Measurements from ENCODE around the gene DAB2IP.

Gene DAB2IP

DNA sequence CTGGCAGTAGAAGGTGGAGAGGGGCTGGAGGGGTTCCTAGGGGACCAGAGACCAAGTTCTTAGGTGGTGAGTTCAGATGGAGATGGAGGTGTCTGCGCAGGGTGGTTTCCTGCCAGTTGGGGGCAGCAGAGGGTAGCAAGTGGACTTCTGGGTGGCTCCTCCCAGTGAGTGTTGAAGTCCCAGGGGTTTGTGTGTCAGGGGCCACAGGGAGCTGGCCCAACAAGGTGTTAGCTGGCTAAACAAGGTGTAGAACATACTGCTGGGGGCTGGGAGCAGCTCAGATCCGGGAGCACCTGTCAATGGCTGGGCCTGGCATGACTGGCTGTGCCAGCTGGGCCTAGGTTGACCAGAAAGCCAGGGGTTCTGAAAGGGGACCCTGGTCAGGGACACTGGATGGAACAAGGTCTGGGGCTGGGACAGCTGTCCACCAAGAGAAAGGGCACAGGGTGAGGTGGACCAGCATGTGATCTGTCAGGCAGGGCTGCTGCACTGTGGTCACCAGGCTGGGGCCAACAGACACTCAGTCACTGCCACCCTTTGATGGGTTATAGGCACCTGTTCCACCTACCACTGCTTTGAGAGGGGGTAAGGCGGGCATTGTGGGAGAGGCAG, 35.6 kb downstream of the DAB2IP start:
- DNase-seq, result peak; percentile 23

DNA sequence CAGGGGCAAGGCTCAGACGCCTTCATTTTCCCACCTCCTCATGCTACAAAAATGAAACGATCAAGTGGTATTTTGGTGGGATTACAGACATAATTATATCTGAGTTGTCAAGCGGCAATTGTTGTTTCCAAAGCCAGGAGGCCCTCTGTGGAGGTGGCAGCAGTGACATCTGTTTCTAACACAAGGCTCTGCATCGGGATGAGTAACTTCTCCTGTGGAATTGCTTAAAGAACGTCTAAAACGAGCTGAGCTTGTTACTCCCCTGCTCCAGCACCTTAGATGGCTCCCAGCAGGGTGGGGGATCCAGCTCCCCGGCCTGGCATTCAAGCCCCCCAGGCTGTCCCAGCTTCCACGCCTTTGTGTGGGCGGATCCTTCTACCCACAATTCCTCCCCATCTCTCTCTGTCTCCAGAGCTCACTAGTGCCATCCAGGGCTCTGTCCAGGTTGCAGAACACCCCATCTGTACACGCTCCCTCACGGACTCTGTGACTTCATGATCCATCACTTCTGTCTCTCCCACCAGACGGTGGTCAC, 36.8 kb downstream of the DAB2IP start:
- no peak for DNase-seq

DNA sequence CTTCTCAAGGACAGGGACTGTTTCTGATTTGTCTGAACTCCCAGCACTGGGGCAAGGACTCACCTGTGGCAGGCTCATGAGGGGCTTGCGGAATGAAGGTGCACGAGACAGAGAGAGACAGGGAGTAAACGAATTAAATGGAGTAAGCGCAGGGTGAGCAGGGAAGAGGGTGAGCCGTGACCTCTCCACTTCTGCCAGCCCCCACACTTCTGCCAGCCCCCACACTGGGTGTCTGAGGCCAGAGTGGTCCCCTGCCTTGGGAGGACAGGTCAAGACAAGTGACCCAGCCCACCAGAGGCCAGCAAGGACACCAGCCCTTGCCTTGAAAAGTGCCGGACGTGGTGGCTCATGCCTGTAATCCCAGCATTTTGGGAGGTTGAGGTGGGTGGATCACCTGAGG, 37.2 kb downstream of the DAB2IP start:
- DNase-seq, result no peak

DNA sequence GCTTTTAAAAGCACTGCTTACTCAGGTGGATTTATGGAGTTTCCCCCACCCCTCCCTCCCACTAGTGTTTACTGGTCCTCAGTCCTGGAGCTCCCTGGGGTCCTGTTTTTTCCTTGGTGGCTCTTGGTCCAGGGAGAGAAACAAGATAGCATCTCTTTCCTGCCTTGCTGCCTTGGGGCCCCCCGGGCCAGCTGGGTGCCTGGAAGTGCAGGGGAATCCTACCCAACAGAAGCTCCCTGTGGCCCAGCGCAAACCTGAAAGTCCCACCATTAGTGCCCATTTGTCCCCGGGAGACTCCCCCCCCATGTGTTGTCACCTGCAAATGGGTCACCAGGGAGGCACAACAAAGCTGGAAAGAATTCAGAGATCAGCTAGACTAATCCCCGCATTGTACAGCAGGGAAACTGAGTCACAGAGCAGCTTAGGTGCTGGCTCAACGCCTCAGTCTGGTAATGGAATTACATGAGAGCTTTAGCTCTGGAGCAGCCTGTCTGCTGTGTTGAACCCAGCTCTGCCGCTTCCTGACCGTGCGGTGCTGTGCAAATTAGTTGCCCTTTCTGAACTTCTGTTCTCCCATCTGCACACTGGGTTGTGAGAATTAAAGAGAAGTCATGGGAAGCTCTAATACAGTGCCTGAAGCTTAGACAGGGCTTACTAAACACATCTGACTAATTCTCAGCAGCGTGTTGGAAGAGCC, 38.2 kb downstream of the DAB2IP start:
- DNase-seq, result no peak

DNA sequence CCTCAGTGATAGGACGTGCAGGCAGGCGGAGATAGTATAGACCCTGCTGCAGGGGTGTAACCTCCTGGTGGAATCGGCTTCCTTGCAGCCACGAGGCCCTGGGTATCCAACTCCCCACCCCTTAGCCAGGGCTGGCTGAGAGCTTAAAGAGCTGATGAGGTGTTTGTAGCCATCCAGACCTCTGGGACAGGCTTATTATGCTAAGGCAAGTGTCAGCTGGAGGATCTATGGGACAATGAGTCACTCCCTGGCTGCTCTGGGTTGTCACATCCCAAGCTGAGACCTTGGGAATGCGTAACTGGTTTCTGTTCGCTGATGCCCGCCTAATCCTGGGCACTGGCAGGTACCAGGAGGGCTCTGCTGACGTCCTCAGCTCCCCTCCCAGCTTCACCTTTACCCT, 38.9 kb downstream of the DAB2IP start:
- DNase-seq, result no peak

DNA sequence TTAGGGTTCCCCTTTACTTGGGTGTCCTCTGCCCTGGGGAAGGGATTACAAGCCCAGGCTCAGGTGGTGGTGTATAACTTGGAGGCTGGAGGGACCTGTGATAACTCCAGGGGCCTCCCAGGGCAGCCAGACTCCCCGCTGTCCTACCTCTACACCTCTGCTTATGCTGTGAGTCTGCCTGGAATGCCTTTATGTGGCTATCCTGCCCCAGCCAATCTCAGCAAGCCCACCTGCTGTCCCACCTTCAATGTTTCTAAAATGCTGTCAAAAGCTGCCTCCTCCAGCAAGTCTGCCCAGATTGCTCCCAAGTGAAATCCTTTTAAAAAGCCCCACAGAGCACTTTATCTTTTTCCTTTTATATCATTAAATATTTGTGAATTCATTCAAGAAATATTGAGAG, 39.3 kb downstream of the DAB2IP start:
- no peak for DNase-seq

DNA sequence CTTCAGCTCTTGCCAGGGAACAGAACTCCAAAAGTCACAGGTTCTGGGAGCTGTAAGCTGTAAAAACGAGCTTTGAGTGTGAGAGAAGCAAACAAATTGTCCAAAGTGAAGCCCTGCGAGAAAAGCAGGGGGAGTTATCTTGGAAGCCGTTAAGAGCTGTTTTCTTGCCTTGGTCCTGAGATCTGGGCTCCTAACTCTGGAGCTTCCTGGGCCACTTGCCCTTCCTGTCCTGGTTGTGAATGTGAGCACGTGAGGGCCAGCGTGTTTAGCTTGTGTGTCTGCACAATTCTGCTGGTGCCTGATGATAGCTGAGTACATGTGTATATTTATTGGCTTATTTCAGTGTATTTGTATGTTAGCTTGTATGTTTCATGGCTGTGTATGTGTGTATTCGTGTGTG, 40.5 kb downstream of the DAB2IP start:
- DNase-seq, result no peak

DNA sequence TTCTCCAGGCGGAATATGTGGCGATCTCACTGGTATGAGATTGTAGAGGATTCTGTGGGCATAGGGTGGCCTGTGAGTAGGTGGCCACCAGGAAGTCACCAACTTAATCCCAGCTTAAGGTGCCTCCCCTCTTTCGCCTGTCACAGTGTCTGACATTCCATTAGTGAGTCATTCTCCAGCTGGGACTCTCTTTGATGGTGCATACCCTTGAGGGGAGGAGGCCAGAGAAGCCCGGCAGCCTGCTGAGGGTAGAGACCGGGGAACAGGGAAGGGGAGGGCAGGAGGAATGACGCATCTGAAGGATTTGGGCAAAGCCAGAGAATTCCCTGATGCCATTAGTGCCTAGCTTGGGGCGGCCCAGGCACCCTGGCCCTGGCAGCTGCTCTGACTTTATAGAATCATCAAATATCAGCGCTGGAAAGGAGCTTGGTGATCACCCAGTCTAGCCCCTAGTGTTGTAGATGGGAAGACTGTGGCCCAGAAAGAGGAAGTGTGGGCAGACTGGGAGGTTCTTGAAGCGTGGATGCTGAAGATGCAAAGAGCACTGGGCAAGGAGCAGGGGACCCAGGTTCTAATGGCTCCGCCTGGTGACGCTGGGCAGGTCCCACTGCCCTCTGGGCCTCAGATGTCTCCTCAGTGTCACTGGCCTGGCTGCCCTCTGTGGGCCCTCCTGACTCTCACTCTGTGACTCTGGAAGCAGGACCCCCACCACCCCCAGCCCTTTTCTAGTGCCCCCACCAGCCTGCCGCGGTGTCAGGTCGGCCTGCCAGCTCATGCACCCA, 41.4 kb downstream of the DAB2IP start:
- DNase-seq, result no peak

DNA sequence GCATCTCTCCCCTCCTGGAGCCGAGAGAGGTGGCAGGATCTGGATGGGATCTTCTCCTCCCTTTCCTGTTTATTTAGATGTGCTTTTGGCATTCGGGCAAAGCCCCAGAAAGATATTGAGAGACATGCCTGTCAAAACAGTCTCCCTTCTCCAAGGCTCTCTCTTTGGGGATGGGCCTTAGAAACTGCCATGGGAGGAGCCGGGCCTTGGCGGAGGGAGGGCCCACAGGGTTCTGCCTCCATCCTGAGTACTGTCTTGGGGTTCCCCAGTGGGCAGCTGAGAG, 41.9 kb downstream of the DAB2IP start:
- DNase-seq, result no peak

DNA sequence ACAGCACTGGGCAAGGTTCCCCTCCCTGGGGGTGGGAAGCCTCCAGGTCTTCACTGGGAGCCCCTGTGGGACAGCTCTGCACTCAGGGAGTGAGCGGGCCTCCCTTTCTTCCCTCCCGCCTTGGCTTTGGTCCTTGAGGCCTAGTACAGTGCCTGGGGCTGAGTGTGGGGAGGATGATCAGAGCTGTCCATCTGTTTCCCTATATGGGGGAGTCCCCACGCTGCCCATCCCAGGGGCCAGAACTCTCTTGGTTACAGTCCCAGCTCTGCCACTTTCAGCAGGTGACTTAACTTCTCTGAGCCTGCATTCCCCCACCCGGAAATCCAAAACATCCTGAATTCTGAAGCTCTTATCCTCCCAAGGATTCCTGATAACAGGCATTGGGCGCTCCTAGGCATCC, 42.6 kb downstream of the DAB2IP start:
- no peak for DNase-seq

DNA sequence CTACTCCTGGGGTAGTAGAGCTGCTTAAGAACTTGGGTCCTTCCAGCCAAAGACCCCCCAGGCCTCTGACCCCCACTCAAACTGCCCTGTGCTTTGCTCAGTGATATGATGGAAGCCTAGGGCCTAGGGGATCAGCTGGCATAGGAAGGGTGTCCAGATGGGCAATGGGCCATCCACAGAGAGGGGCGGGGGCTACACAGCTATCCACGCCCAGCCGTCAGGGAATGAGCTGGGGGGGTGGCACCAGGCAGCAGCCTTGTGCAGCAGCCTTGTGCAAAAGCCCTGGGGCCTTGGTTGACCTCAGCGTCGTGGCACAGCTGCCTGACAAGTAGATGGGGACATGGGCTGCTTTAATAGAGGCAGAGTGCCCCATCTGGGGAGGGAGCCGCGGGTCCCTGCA, 43.2 kb downstream of the DAB2IP start:
- DNase-seq, result no peak

DNA sequence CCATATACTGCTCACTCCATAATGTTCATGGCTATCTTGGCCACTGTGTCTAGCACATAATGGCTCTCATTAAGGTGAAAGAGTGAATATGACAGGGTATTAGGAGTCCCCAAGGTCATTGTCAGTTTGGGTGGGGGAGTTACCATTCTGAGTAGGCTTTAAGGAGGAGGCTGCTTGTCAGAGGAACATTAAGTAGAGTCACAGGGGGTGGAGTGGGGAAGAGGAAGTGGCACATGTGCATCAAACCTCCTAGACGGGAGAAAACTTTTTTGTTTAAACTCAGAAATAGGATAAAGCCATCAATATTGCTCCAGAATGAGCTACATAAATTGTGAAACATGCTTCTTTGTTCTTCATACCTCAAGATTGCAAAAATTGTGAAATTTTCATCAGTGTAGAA, 45.5 kb downstream of the DAB2IP start:
- no peak for DNase-seq

DNA sequence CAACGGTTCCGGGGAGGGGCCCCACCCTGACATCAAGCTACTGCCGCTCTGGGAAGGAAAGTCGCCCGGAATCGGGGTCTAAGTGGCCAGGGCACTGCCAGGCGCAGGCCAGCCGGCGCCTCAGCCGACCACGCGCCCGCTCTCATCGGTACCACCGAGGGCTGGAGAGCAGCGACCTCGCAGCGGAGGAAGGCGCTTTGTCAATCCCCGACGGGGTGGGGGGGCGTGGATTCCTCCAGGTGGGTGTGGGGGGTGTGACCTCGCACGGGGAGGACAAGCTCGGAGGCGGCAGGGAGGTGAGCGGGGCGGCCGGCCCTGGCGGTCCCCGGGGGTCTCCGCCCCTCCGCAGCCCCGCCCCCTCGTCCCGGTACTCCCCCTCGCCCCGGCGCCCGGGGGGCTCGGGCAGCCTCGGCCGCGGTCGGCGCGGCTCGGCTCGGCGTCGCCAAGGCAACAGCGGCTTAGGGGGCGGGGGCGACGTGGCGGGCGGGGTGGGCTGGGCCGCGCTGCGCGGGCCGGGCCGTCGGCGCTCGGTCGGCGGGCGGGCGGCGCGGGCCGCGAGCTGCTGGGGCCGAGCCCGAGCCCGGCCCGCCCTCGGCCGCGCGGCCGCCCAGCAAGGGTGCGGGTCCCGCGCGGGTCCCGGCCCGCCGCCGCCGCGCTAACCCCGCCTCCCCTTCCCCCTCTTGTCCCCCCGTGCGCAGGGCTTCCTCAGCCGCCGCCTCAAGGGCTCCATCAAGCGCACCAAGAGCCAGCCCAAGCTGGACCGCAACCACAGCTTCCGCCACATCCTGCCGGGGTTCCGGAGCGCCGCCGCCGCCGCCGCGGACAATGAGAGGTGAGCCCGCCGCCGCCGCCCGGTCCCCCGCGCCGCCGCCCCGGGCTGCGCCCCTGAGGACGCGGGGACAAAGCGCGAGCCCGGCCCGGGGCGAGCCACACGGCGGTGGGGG, 47.5 kb downstream of the DAB2IP start:
- DNase-seq, result peak; percentile 55

DNA sequence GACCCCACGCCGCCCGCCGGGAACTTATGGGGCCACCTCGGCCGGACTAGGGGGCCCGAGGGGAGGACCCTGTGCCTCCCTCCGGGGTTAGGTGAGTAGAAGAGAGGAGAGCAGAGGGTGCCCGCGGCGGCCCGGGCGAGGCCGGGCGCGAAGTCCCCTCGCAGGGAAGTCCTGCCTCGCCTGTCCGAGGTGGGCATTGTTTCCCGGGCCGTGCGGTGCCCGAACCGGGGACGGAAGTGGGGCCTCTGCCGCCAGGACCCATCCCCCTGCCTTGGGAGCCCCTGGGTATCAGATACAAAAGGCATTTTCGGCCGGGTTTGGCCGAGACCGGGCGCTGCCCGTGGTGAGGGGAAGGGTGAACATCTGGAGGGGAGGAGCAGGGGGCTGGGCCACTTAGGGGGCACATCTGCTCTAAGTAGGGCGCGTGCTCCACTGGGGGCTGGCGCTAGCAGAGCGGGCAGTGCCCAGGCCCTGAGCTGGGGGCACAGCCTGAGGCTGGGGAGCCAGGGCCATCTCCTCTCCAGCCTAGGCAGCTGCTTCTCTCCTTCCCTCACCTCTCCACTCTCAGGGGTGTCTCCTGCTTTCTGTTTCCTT, 48.2 kb downstream of the DAB2IP start:
- no peak for DNase-seq

DNA sequence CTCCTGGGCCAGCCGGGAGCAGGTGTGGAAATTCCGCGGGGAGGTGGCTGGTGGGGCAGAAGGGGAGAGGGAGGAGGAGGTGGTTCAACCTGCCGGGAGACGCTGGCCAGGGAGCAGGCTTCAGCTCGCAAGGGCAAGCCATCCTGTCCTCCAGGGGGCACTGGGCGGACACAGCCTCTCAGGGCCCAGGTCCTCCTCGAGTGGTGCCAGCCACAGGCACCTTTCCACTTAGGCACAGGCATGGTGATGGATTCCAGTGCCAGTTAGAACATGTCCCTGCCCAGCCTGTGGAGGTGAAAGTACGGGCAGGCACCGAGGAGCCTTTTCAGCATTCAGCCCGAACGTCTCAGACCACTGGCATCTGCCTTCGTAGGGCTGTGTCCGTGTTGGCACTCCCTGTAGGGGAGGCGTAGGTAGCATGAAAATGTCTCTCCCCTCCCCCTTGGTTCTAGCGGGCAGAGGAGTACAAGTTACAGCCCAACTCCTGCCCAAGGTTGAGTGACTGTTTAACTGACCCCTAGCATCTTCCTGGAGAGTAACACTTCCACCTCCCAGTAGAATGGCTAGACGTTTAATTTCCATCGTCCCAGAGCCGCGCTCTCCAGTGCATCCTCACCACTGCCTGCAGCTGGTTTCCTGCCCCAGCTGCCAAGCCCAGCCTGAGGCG, 48.9 kb downstream of the DAB2IP start:
- no peak for DNase-seq

DNA sequence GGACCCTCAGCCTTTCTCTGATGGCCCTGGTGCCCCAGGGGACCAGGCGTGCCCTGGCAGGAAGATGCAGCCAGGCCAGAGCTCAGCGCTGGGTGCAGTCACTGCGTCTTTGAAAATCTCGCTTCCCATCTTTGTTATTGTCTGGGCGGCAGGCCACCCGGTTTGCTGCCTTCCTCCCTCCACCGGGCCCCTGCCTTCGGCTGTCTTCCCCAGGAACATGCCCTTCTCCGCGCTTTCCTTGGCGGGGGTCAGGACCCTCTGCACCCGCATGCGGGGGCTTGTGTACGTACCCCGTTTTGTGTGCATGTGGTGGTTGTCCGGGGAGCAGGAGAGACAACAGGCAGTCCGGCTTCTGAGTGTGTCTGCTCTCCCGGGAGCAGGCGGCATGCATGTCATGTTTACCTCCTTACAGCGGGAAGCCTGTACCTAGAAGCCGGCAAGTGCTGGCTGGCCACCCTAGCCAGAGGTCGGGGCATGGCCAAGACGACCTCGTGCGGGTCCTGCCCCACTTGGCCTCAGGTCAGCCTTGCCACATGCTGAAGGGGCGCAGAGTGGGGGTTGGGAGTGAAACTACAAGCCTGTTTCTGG, 49.5 kb downstream of the DAB2IP start:
- no peak for DNase-seq

DNA sequence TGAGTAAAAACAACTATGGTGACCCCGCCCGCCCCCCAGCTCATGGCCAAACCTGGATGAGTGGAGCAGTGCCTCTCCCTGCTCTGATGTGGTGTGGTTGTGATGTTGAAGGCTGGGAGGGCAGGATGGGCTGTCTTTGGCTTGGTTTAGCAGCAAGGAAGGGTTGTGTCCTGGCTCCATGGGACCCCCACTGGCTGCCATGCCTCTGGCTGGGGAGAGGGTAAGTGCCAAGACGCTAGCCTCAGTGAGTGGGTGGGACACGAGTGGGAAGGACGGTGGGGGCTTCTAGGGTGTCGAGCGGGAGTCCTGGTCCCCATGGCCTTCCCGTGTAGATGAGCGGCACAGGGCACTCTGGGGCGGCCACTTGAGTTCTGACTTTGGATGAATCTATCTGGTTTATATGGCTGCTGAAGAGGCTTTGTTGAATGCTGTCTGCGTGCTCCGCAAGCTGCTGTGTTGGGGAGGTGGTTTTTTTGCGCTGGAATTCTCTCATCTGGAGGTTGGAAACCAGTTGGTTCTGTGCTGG, 50.4 kb downstream of the DAB2IP start:
- DNase-seq, result no peak

DNA sequence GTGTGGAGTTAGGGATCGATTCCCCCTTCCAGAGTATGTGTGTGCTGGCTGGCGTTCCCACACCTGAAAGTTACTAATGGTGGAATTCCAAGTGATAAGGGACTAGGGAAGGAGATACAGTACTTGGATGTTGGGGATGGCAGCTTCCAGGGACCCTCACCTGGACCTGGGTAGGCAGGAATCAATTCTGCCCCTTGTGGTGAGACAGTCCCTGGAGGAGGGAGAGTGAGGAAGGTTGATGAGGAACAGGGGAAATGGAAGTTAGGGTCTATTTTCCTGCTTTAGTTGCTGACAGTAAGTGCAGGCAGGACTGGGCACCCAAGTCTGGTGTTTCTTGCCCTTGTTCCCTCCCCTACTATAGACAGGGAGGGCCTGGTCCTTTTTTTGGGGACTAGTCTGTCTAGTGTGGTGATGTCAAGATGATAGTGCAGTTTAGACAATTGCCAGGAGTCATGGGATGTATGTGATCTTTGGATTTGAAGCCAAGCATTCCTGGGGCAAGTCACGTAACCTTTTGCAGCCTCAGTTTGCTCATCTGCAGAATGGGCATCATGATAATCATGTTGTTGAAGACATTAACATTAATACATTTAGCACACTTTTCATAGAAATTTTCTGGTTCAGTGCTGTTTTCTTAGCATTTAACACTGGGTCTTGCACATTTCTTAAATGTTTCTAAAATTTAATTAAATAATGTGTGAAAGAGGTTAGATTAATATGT, 51.7 kb downstream of the DAB2IP start:
- no peak for DNase-seq

DNA sequence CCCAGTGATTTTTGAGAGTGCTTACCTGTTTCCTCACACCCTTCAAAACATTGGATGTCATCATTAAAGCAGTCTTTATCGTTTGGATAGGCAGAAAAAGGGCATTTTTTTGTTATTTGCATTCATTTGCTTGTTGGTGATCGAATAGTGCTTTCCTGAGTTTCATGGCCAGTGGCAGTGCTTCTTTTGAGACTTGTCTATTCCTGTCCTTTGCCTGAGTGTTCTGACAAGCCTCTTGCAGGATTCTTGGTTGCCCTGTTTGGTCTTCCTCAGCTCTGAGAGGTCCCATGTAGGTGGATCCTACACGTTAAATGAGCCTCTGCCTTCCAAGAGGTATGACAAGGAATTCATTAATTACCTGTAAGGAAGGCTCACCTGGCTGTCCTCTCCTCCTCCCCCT, 52.8 kb downstream of the DAB2IP start:
- no peak for DNase-seq

DNA sequence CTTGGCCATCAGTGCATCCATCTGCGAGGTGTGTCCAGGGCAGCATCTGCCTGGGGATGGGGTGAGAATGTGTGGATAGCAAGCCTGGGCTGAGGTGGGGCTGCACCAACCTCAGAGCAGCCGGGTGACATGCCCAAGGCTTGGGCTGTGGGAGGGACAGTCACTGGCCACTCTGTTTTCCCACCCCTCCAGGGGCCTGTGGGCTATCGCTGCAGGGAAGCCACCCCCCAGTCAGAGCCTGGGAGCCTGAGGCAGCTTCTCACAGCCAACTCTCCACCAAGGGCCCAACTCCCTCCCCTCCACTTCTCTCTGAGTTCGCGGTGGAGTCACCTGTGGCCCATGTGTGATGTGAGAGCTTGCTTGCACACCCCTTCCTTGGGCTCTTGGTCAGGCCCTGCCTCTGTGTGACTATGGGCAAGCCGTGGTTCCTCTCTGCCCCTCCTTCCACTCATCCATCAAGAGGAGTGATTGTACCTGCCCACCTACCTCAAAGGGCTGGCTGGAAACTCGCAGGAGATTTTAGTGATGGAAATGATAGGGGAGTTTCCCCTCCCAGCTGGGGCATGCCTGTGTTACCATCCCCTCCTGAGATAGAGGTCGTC, 54.8 kb downstream of the DAB2IP start:
- DNase-seq, result no peak

Measured in NCI-H1048 (cell line).